Measurements from ENCODE around the gene DDX54. TPM values are rescaled to one million over a fixed set of nuclear protein-coding genes. Genes with fewer than 3 reads are reported as not detected.

DDX54 gene
- total RNA-seq, 2 donors from 2014 or later, result 85.8 to 143 TPM

DNA sequence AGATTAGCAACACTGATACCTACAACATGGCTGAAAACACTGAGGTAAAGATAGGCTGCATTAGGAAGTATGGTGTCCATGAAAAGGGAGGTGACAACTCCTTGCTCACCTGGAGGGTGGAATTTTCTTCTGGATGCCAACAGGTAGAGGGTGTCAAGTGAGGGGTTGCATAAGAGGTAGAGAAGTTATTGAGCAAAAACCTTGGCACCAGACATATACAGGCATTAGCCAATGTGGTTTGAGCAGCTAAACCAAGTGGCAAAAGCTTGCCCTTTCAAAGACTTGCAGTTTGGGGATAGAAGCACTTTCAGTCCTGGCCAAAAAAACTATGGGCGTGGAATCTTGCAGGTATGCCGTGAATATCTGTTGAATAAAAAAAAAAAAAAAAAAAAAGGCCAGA lies 4.1 kb upstream of the DDX54 start:
- DNase-seq (ENCODE audit: low spot score) (no peak), ATAC-seq (no peak)
- H3K4me1 Mint-ChIP-seq (ENCODE audit: low read depth in 2 of 2), result peaks cover 17 to 21% of the 10 kb centered on the region in 2 donors
- H3K9me3 Mint-ChIP-seq, result no peaks in the 10 kb centered on the region
- peaks cover 6% of the 10 kb centered on the region for H3K36me3 Mint-ChIP-seq
- no peak overlapping the region for H3K4me3 Mint-ChIP-seq
- H3K27me3 Mint-ChIP-seq, result no peaks in the 10 kb centered on the region
- H3K27ac Mint-ChIP-seq, result peak overlapping the region in 1 of 2 donors; percentile 22

DNA sequence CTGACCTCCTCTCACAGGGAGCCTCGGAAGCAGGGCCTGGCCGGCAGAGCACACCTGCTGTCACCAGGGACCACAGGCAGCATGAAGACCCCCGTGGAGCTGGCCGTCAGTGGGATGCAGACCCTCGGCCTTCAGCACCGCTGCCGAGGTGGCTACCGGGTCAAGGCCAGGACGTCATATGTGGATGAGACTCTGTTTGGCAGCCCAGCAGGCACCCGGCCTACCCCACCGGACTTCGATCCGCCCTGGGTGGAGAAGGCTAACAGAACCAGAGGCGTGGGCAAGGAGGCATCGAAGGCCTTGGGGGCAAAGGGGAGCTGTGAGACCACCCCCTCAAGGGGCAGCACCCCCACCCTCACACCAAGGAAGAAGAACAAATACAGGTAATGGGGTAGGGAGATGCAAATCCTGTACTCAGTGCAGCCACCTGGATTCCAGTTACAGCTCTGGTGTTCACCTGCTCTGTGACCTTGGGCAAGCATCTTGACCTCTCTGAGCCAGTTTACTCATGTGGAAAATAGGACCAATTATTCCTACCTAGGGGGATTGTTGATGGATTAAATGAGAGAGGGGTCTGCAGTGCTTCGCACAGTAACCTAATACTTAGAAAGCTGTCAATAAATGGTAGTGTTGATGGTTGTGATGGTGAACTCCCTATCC lies 1.5 kb upstream of the DDX54 start:
- Mint-ChIP-seq H3K36me3 (peaks cover 6% of the 10 kb centered on the region), H3K4me3 (peak overlapping the region; percentile 89)
- ATAC-seq, result no peak

DNA sequence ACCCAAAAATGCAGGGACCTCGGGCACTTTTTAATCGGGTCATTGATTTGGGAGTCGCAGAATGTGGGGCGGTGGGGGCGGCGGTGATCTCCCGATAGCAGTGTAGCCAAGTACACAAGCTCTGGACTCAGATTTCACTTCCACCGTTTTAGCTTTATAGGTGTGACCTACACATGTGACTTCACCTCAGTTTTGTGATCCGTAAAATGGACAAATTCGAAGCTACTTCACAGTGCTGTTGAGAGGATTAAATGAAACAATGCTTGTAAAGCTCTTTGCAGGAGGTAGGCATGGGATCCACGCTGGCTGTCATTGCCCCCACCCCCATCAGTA lies 721 bp upstream of the DDX54 start:
- no peak for ATAC-seq
- Mint-ChIP-seq H3K36me3 (peaks cover 6% of the 10 kb centered on the region), H3K27ac (peak overlapping the region; percentile 82 to 91), H3K27me3 (no peaks in the 10 kb centered on the region), H3K4me1 (ENCODE audit: low read depth in 2 of 2) (peaks cover 25 to 26% of the 10 kb centered on the region in 2 donors), H3K4me3 (peak overlapping the region; percentile 89), H3K9me3 (no peaks in the 10 kb centered on the region)
- DNase-seq (ENCODE audit: low spot score), result no peak

More for the DNA sequence above, 1.5 kb upstream of the DDX54 start:
- no peaks in the 10 kb centered on the region for H3K9me3 Mint-ChIP-seq
- H3K4me1 Mint-ChIP-seq (ENCODE audit: low read depth in 2 of 2), result peaks cover 23 to 26% of the 10 kb centered on the region in 2 donors
- no peak for DNase-seq (ENCODE audit: low spot score)
- no peaks in the 10 kb centered on the region for H3K27me3 Mint-ChIP-seq
- peak overlapping the region; percentile 82 to 91 for H3K27ac Mint-ChIP-seq

DNA sequence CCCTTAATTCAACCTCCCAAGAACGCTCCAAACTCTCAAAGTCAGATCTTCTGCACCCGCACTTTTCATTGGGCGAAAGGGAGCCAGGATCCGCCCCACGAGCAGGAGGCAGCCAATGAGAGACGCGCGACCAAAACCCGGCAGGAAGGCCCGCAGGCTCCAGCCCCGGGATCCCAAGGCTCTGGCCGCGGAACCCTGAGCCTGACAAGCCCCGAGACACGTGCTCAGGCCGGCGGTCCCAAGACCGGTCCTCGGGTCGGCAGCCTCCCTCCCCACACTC lies 438 bp downstream of the DDX54 start:
- H3K27ac Mint-ChIP-seq, result peak overlapping the region; percentile 82 to 91
- DNase-seq (ENCODE audit: low spot score) (peak; percentile 91), ATAC-seq (peak; percentile 89 to 93)
- peaks cover 6% of the 10 kb centered on the region for H3K36me3 Mint-ChIP-seq
- no peaks in the 10 kb centered on the region for H3K27me3 Mint-ChIP-seq
- H3K4me3 Mint-ChIP-seq, result peak overlapping the region; percentile 89
- no peaks in the 10 kb centered on the region for H3K9me3 Mint-ChIP-seq
- H3K4me1 Mint-ChIP-seq (ENCODE audit: low read depth in 2 of 2), result peaks cover 26 to 28% of the 10 kb centered on the region in 2 donors

DNA sequence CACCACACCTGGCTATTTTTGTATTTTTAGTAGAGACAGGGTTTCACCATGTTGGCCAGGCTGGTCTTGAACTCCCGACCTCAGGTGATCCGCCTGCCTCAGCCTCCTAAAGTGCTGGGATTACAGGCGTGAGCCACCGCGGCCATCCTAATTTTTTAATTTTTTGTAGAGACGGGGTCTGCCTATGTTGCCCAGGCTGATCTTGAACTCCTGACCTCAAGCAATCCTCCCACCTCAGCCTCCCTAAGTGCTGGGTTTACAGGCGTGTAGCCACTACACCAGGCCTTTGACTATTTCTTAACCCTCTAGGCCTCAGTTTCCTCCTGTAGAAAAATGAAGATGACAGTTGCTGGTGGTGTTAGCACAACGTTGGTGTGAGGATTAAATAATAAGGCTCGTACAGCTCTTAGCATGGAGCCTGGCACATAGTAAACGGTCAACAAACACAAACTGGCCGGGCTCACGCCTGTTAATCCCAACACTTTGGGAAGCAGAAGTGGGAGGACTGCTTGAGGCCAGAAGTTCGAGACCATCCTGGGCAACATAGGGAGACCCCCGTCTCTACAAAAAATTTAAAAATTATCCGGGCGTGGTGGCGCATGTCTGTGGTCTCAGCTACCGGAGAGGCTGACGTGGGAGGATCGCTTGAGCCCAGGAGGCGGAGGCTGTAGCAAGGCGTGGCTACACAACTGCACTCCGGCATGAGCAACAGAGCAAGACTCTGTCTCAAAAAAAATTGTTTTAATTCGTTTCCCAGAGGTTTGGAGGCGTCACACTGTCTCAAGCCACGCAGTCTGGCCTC lies 979 bp downstream of the DDX54 start:
- H3K27me3 Mint-ChIP-seq, result no peaks in the 10 kb centered on the region
- ATAC-seq (peak; percentile 75 to 79), DNase-seq (ENCODE audit: low spot score) (no peak)
- H3K36me3 Mint-ChIP-seq, result peaks cover 3% of the 10 kb centered on the region
- H3K9me3 Mint-ChIP-seq, result no peaks in the 10 kb centered on the region
- H3K4me1 Mint-ChIP-seq (ENCODE audit: low read depth in 2 of 2), result peaks cover 23 to 26% of the 10 kb centered on the region in 2 donors
- peak overlapping the region; percentile 89 for H3K4me3 Mint-ChIP-seq
- peak overlapping the region; percentile 82 to 91 for H3K27ac Mint-ChIP-seq

DNA sequence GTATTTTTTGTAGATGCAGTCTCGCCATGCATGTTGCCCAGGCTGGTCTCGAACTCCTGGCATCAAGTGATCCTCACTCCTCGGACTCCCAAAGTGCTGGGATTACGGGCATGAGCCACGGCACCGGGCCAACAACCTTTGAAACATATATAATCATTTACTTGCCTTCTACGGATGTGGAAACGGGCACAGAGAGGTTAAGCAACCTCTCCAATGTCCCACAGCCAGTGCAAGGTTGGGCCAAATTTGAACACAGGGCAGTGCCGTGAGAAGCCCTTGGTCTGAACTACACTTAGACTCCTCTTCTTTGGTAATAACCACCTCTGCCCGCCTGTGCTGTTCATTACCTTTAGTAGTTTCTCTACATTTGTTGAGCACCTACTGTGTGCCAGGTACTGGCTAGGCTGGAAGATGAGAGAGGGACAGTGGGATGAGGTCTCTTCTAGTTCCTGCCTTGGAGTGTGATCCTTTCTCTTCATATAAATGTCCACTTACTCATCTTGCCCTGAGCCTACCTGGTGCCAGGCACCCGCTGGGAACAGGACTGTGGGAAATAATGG lies 2.2 kb downstream of the DDX54 start:
- DNase-seq (ENCODE audit: low spot score), result no peak
- no peaks in the 10 kb centered on the region for H3K9me3 Mint-ChIP-seq
- peak overlapping the region; percentile 89 for H3K4me3 Mint-ChIP-seq
- no peak for ATAC-seq
- H3K27me3 Mint-ChIP-seq, result no peaks in the 10 kb centered on the region
- no peaks in the 10 kb centered on the region for H3K36me3 Mint-ChIP-seq
- H3K27ac Mint-ChIP-seq, result peak overlapping the region; percentile 18 to 91
- peaks cover 19 to 23% of the 10 kb centered on the region in 2 donors for H3K4me1 Mint-ChIP-seq (ENCODE audit: low read depth in 2 of 2)

DNA sequence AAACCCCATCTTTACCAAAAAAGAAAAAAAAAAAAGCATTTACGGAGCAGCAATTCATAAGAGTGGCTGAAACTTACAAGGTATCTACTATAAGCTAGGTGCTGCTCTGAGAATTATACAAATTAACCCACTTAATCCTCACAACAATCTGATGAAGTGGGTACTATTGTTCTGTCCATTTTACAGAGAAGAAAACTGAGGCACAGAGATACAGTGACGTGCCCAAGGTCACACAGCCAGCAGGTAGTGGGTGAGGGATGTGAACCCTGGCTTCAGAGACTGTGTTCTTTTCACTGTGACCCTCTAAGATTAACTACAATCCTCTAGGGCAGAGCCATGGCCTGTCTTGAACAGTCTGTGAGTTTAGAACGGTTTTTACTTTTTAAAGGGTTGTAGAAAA lies 3.3 kb downstream of the DDX54 start:
- no peaks in the 10 kb centered on the region for H3K36me3 Mint-ChIP-seq
- no peaks in the 10 kb centered on the region for H3K27me3 Mint-ChIP-seq
- H3K4me3 Mint-ChIP-seq, result no peak overlapping the region
- DNase-seq (ENCODE audit: low spot score), result no peak
- H3K27ac Mint-ChIP-seq, result no peak overlapping the region
- H3K9me3 Mint-ChIP-seq, result no peaks in the 10 kb centered on the region
- ATAC-seq, result no peak
- H3K4me1 Mint-ChIP-seq (ENCODE audit: low read depth in 2 of 2), result peaks cover 15 to 18% of the 10 kb centered on the region in 2 donors

DNA sequence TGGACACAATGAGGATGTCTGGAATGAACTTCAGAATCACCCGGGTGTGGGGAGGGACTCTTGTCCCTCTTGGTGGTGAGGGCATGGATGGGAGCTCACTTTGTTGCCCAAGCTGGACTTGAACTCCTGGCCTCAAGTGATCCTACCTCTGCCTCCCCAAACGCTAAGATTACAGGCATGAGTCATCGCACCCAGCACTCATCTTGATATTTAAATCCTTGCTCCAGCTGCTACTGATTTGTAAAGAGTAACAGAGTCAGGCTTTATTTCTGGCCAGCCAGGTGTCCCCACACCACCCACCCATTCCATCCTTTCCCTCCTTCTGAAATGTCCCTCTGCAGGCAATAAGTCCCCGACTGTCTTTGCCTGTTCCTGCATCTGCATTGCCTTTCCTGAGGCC lies 4.9 kb downstream of the DDX54 start:
- H3K9me3 Mint-ChIP-seq, result no peaks in the 10 kb centered on the region
- DNase-seq (ENCODE audit: low spot score) (no peak), ATAC-seq (no peak)
- H3K27me3 Mint-ChIP-seq, result no peaks in the 10 kb centered on the region
- H3K27ac Mint-ChIP-seq, result no peak overlapping the region
- H3K4me3 Mint-ChIP-seq, result no peak overlapping the region
- no peaks in the 10 kb centered on the region for H3K36me3 Mint-ChIP-seq
- H3K4me1 Mint-ChIP-seq (ENCODE audit: low read depth in 2 of 2), result peaks cover 5 to 11% of the 10 kb centered on the region in 2 donors

DNA sequence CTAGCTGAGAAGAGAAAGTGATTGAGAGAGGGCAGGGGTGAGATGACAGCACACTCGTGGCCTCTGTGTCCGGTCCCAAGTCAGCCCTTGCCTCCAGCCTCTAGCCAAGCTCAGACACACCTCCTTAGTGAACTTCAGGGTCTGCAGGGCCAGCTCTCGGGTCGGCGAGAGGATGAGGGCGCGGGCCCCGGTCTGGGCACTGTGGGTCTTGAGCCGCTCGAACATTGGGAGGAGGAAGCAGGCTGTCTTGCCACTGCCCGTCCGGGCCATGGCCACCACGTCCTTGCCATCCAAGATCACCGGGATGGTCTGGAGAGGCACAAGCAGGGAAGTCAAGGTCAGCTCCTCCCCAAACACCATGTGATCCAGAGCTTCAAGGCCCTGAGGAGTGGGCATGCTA lies 6.3 kb downstream of the DDX54 start:
- H3K4me1 Mint-ChIP-seq (ENCODE audit: low read depth in 2 of 2), result peaks cover 9 to 16% of the 10 kb centered on the region in 2 donors
- no peaks in the 10 kb centered on the region for H3K9me3 Mint-ChIP-seq
- H3K4me3 Mint-ChIP-seq, result no peak overlapping the region
- ATAC-seq (no peak), DNase-seq (ENCODE audit: low spot score) (no peak)
- H3K36me3 Mint-ChIP-seq, result no peaks in the 10 kb centered on the region
- no peaks in the 10 kb centered on the region for H3K27me3 Mint-ChIP-seq
- no peak overlapping the region for H3K27ac Mint-ChIP-seq

DNA sequence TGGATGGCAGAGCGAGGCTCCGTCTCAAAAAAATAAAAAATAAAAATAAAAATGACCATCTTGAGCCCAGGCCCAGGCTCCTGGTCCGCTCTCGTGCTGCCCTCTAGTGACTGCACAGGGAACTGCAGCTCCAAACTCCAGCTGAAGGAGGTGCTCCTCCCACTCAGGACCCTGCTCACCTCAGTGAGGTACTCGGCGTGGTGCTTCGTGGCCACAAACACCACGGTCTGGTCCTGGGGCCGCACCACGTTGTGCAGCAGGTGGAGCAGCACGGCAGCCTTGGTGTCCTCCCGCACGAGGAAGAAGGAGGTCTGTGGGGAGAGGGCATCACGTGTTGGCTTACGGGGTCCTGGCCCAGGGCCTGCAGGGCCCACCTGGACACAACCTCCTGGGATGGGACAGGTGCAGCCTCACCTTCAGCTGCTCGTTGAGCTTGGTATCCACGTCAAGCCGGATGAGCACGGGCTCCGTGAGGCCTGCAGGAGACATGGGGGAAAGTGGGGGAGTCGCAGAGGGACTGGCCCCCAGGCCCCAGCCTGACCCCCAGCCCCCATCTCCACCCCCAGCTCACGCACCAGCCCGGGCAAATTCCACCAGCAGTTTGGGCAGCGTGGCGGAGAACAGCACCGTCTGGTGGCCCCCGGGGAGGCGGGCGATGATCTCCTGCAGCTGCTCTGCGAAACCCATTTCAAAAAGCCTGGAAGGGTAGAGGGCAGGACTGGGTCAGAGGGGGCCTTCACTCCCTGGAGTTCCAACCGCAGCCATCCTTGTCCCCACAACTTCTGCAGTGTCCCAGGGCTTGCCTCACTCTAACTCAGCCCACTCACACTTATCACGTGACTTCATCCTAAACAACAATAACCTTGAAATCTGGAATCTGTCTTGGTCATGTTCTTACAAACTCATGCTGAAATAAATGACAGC lies 10.6 kb downstream of the DDX54 start:
- peaks cover 16% of the 10 kb centered on the region for H3K36me3 Mint-ChIP-seq
- peak; percentile 74 to 84 for ATAC-seq
- H3K27ac Mint-ChIP-seq, result no peak overlapping the region

DNA sequence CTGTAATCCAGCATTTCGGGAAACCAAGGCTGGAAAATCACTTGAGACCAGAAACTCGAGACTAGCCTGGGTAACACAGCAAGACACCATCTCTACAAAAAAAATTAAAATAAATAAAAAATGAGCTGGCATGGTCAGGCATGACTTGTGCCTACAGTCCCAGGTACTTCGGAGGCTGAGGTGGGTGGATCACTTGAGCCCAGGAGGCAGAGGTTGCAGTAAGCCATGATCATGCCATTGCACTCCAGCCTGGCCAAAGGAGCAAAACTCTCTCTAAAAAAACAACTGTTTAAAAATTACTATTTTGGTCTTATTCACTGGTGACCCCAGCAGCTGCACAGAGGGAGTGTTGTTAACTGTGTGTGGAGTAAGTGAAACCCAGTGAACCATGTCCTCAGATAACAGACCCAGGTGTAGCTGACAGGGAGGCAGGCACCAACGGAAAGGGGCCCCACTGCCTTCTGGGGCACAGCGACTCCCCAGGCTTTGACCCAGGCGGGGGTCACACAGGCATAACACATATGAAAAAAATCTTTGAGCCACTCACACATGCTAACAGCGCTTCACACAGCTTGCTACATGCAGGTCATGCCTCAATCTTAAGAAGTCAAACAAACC lies 12.1 kb downstream of the DDX54 start:
- H3K4me3 Mint-ChIP-seq, result no peak overlapping the region
- ATAC-seq, result no peak
- H3K36me3 Mint-ChIP-seq, result peaks cover 16% of the 10 kb centered on the region

More for the DNA sequence above, 10.6 kb downstream of the DDX54 start:
- no peaks in the 10 kb centered on the region for H3K27me3 Mint-ChIP-seq
- no peak overlapping the region for H3K4me3 Mint-ChIP-seq
- DNase-seq (ENCODE audit: low spot score), result no peak
- H3K9me3 Mint-ChIP-seq, result no peaks in the 10 kb centered on the region
- peaks cover 4 to 8% of the 10 kb centered on the region in 2 donors for H3K4me1 Mint-ChIP-seq (ENCODE audit: low read depth in 2 of 2)

DNA sequence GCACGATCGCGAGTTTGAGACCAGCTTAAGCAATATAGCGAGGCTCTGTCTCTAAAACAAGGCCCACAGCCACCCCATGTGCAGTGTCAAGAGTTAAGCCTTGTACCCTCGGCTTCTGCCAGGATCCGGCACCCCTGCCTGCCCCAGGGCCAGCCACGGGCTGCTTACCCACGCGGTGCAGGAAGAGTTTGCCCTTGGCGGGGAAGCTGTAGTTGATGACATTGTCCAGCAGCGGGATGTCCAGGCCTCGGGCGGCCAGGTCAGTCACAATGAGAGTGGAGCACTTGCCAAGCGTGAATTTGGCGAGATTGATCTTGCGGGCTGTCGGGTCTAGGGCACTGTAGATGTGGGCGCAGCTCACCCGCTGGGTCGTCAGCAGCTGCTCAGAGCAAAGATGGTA lies 13.1 kb downstream of the DDX54 start:
- peaks cover 4 to 8% of the 10 kb centered on the region in 2 donors for H3K4me1 Mint-ChIP-seq (ENCODE audit: low read depth in 2 of 2)
- DNase-seq (ENCODE audit: low spot score) (no peak), ATAC-seq (no peak)
- no peak overlapping the region for H3K4me3 Mint-ChIP-seq
- H3K27me3 Mint-ChIP-seq, result no peaks in the 10 kb centered on the region
- no peaks in the 10 kb centered on the region for H3K9me3 Mint-ChIP-seq
- peaks cover 16% of the 10 kb centered on the region for H3K36me3 Mint-ChIP-seq
- H3K27ac Mint-ChIP-seq, result no peak overlapping the region

More for the DNA sequence above, 12.1 kb downstream of the DDX54 start:
- no peak overlapping the region for H3K27ac Mint-ChIP-seq
- no peaks in the 10 kb centered on the region for H3K9me3 Mint-ChIP-seq
- no peaks in the 10 kb centered on the region for H3K27me3 Mint-ChIP-seq
- DNase-seq (ENCODE audit: low spot score), result no peak
- H3K4me1 Mint-ChIP-seq (ENCODE audit: low read depth in 2 of 2), result peaks cover 4 to 8% of the 10 kb centered on the region in 2 donors

DNA sequence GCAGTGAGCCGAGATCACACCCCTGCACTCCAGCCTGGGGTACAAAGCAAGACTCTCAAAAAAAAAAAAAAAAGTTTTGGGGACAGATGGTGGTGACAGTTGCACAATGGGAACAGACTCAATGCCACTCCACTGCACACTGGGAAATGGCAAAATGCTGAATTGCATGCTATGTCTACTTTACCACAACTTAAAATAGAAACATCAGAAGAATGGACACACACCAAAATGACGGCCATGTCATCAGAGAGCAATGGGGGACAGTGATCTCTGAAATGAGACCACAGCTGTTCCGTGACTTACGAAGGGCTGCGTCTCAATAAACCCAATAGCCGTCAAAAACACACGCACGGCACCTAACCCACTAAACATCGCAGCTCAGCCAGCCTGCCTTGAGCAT lies 13.7 kb downstream of the DDX54 start:
- Mint-ChIP-seq H3K27ac (no peak overlapping the region), H3K36me3 (peaks cover 16% of the 10 kb centered on the region), H3K4me3 (no peak overlapping the region), H3K9me3 (no peaks in the 10 kb centered on the region), H3K27me3 (no peaks in the 10 kb centered on the region), H3K4me1 (ENCODE audit: low read depth in 2 of 2) (peaks cover 4 to 8% of the 10 kb centered on the region in 2 donors)
- ATAC-seq (no peak), DNase-seq (ENCODE audit: low spot score) (no peak)

Data from natural killer cell treated with Interleukin-12 subunit alpha and Interleukin-12 subunit beta and Interleukin-15 and Interleukin-18, amount 100 ng/mL, for 72 hours (primary cell).